ENCODE measurements around the gene SLC25A48. TPM values are rescaled to one million over a fixed set of nuclear protein-coding genes. Genes with fewer than 3 reads are reported as not detected.

The SLC25A48 gene
- total and polyA plus RNA-seq, 7 experiments from 2014 or later = not detected

- DNase-seq (no peak), ATAC-seq (no peak)
- Mint-ChIP-seq H3K27me3 (peaks cover 29 to 48% (median 46%) of the 10 kb centered on the region in 5 donors), H3K27ac (no peak overlapping the region), H3K9me3 (peaks cover 0 to 4% (median 0%) of the 10 kb centered on the region in 11 donors), H3K4me1 (peaks cover 0 to 3% (median 0%) of the 10 kb centered on the region in 7 donors), H3K4me3 (no peak overlapping the region), H3K36me3 (peaks cover 0 to 4% (median 0%) of the 10 kb centered on the region in 5 donors)
- Histone ChIP-seq H3K27me3 (ENCODE audit: control insufficient read depth in 2 of 2, insufficient read depth in 2 of 2, low read length in 2 of 2) (peaks cover 0 to 4% of the 10 kb centered on the region in 2 donors), H3K4me1 (ENCODE audit: control insufficient read depth in 2 of 2, insufficient read depth in 2 of 2, low read length in 2 of 2) (peaks cover 0 to 6% of the 10 kb centered on the region in 2 donors), H3K9me3 (ENCODE audit: control insufficient read depth in 2 of 3, low read length in 3 of 3) (no peaks in the 10 kb centered on the region), H3K36me3 (ENCODE audit: control insufficient read depth in 2 of 3, insufficient read depth in 3 of 3, low read length in 3 of 3) (no peaks in the 10 kb centered on the region), H3K4me3 (ENCODE audit: low read length) (no peak overlapping the region), H3K27ac (ENCODE audit: low read depth, low read length) (no peak overlapping the region)
- intact Hi-C loops (cut with micrococcal nuclease) = no loop called here
- CTCF ChIA-PET = no interaction called here
- POLR2A ChIA-PET = no interaction called here
Measured at GRCh38 chr5:135921388-135921787, 86.9 kb downstream of the SLC25A48 start.

DNA sequence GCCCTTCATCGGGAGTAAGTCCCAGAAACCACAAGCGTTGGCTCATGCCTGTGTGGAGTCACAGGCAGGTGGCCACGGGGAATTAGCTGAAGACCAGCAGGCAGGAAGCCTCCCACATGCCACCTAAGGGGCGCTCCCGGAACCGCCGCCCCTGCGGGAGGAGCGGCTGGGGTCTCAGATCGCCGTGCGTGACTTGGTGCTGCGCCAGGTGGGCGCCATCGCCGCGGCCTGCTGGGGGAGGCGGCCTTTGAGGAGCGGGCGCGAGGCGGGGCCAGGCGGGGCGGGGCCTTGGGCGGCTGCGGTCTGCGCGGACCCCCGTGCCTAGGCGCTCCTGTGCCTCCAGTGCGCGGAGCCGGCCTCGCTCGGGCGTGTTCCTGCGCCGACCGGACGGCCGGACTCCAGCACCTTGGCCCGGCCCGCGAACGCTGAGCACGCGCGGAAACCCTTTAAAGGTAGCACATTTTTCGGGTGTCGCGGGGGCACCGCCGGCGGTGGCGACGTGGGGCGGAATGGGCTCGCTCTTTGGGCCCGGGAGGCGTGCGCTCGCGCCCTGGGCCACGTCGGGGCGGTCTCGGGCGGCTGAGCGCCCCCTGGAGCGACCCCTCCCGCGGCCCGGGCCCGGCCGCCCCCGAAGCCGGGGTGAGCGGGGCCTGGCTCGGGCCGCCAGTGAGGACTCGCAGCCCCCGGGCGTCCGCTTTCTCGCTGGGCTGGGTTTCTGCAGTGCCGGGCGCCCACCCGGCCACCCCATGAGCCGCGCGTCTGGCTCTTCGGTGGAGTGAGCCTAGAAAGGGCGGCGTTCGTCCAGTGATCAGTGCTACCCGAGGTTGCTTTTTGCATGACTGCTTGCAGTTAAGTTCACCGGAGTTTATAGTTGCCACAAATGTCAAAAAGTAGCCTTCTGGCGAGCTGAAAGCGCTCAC is 95.8 kb downstream of the SLC25A48 start:
- H3K27me3 ChIP-seq (ENCODE audit: control insufficient read depth in 2 of 2, insufficient read depth in 2 of 2, low read length in 2 of 2) = peaks cover 0 to 3% of the 10 kb centered on the region in 2 donors
- Mint-ChIP-seq H3K36me3 (peaks cover 0 to 4% (median 0%) of the 10 kb centered on the region in 5 donors), H3K9me3 (peaks cover 0 to 7% (median 3%) of the 10 kb centered on the region in 11 donors), H3K27ac (no peak overlapping the region), H3K4me1 (peaks cover 0 to 1% (median 0%) of the 10 kb centered on the region in 7 donors), H3K4me3 (peak overlapping the region in 2 of 10 donors; percentile 23 to 40), H3K27me3 (peaks cover 46 to 66% (median 58%) of the 10 kb centered on the region in 5 donors)
- DNase-seq (no peak), ATAC-seq (no peak)
- ChIA-PET CTCF (no interaction called here), POLR2A (no interaction called here)
- no peaks in the 10 kb centered on the region for H3K4me1 ChIP-seq (ENCODE audit: control insufficient read depth in 2 of 2, insufficient read depth in 2 of 2, low read length in 2 of 2)
- no peaks in the 10 kb centered on the region for H3K36me3 ChIP-seq (ENCODE audit: control insufficient read depth in 2 of 3, insufficient read depth in 3 of 3, low read length in 3 of 3)
- no peak overlapping the region for H3K27ac ChIP-seq (ENCODE audit: low read depth, low read length)
- H3K9me3 ChIP-seq (ENCODE audit: control insufficient read depth in 2 of 3, low read length in 3 of 3) = no peaks in the 10 kb centered on the region
- intact Hi-C loops (cut with micrococcal nuclease) = no loop called here
- no peak overlapping the region for H3K4me3 ChIP-seq (ENCODE audit: low read length)

DNA sequence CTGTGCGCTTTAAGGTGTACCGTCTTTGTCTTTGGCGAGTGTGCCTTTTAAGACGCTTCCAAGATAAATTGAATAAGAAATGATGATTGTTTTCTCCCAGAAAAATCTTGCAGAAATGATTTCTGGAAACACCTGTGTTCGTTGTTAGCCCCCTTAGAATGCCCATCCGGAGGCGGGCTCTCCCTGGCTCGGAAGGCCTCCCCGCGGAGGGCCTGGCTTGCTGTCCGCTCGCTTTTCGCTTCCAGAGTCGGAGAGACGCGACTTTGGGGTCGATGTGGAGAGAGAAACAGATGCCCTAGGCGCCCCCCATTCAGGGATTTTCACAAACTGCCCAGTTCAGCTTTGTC is 96.5 kb downstream of the SLC25A48 start:
- Mint-ChIP-seq H3K4me3 (no peak overlapping the region), H3K27ac (no peak overlapping the region), H3K27me3 (peaks cover 49 to 61% (median 60%) of the 10 kb centered on the region in 5 donors), H3K4me1 (peaks cover 0 to 1% (median 0%) of the 10 kb centered on the region in 7 donors), H3K36me3 (peaks cover 0 to 4% (median 0%) of the 10 kb centered on the region in 5 donors), H3K9me3 (peaks cover 0 to 7% (median 3%) of the 10 kb centered on the region in 11 donors)
- H3K9me3 ChIP-seq (ENCODE audit: control insufficient read depth in 2 of 3, low read length in 3 of 3) = no peaks in the 10 kb centered on the region
- ChIA-PET POLR2A (no interaction called here), CTCF (no interaction called here)
- no peak for DNase-seq
- peaks cover 0 to 3% of the 10 kb centered on the region in 2 donors for H3K27me3 ChIP-seq (ENCODE audit: control insufficient read depth in 2 of 2, insufficient read depth in 2 of 2, low read length in 2 of 2)
- no peaks in the 10 kb centered on the region for H3K36me3 ChIP-seq (ENCODE audit: control insufficient read depth in 2 of 3, insufficient read depth in 3 of 3, low read length in 3 of 3)
- no peak for ATAC-seq
- H3K4me1 ChIP-seq (ENCODE audit: control insufficient read depth in 2 of 2, insufficient read depth in 2 of 2, low read length in 2 of 2) = no peaks in the 10 kb centered on the region
- H3K27ac ChIP-seq (ENCODE audit: low read depth, low read length) = no peak overlapping the region
- no peak overlapping the region for H3K4me3 ChIP-seq (ENCODE audit: low read length)
- intact Hi-C loops (cut with micrococcal nuclease) = no loop called here

GRCh38 chr5:135934939-135935338 is 100.5 kb downstream of the SLC25A48 start:
- CTCF ChIA-PET = no interaction called here
- POLR2A ChIA-PET = no interaction called here
- Histone ChIP-seq H3K4me1 (ENCODE audit: control insufficient read depth in 2 of 2, insufficient read depth in 2 of 2, low read length in 2 of 2) (no peaks in the 10 kb centered on the region), H3K4me3 (ENCODE audit: low read length) (no peak overlapping the region), H3K27me3 (ENCODE audit: control insufficient read depth in 2 of 2, insufficient read depth in 2 of 2, low read length in 2 of 2) (no peaks in the 10 kb centered on the region), H3K36me3 (ENCODE audit: control insufficient read depth in 2 of 3, insufficient read depth in 3 of 3, low read length in 3 of 3) (no peaks in the 10 kb centered on the region), H3K27ac (ENCODE audit: low read depth, low read length) (no peak overlapping the region), H3K9me3 (ENCODE audit: control insufficient read depth in 2 of 3, low read length in 3 of 3) (no peaks in the 10 kb centered on the region)
- H3K4me3 Mint-ChIP-seq = no peak overlapping the region
- no peak overlapping the region for H3K27ac Mint-ChIP-seq
- DNase-seq = no peak
- H3K9me3 Mint-ChIP-seq = peaks cover 0 to 4% (median 0%) of the 10 kb centered on the region in 11 donors
- H3K36me3 Mint-ChIP-seq = peaks cover 0 to 4% (median 0%) of the 10 kb centered on the region in 5 donors
- no peaks in the 10 kb centered on the region for H3K4me1 Mint-ChIP-seq
- ATAC-seq = no peak
- peaks cover 23 to 42% (median 27%) of the 10 kb centered on the region in 5 donors for H3K27me3 Mint-ChIP-seq
- intact Hi-C loops (cut with micrococcal nuclease) = no loop called here

- H3K4me1 Mint-ChIP-seq = no peaks in the 10 kb centered on the region
- ChIA-PET POLR2A (no interaction called here), CTCF (no interaction called here)
- H3K27me3 ChIP-seq (ENCODE audit: control insufficient read depth in 2 of 2, insufficient read depth in 2 of 2, low read length in 2 of 2) = no peaks in the 10 kb centered on the region
- no peaks in the 10 kb centered on the region for H3K36me3 Mint-ChIP-seq
- H3K36me3 ChIP-seq (ENCODE audit: control insufficient read depth in 2 of 3, insufficient read depth in 3 of 3, low read length in 3 of 3) = no peaks in the 10 kb centered on the region
- H3K4me3 ChIP-seq (ENCODE audit: low read length) = no peak overlapping the region
- peaks cover 16 to 33% (median 23%) of the 10 kb centered on the region in 5 donors for H3K27me3 Mint-ChIP-seq
- intact Hi-C loops (cut with micrococcal nuclease) = no loop called here
- H3K4me3 Mint-ChIP-seq = no peak overlapping the region
- H3K9me3 Mint-ChIP-seq = peaks cover 0 to 4% (median 0%) of the 10 kb centered on the region in 11 donors
- ATAC-seq = no peak
- no peaks in the 10 kb centered on the region for H3K9me3 ChIP-seq (ENCODE audit: control insufficient read depth in 2 of 3, low read length in 3 of 3)
- no peaks in the 10 kb centered on the region for H3K4me1 ChIP-seq (ENCODE audit: control insufficient read depth in 2 of 2, insufficient read depth in 2 of 2, low read length in 2 of 2)
- no peak for DNase-seq
- H3K27ac Mint-ChIP-seq = no peak overlapping the region
- no peak overlapping the region for H3K27ac ChIP-seq (ENCODE audit: low read depth, low read length)
Measured at GRCh38 chr5:135937245-135937911, 102.9 kb downstream of the SLC25A48 start.
